GM18502 (cell line): ENCODE results near the gene LDLRAP1.
"Not testable (repeated sequence)": the region's sequence is repeated elsewhere in the genome, so short reads cannot be mapped to it uniquely, and the experiment has no call there.

Experiments
- ATAC-seq: cut with Tn5 transposase; IDR thresholded peaks from one replicate; pipeline ENCODE4 v1.9.1; 2021; ENCODE audit warnings: mild to moderate bottlenecking; ENCODE audit not compliant: unreplicated experiment, poor library complexity

The LDLRAP1 gene, protein sequence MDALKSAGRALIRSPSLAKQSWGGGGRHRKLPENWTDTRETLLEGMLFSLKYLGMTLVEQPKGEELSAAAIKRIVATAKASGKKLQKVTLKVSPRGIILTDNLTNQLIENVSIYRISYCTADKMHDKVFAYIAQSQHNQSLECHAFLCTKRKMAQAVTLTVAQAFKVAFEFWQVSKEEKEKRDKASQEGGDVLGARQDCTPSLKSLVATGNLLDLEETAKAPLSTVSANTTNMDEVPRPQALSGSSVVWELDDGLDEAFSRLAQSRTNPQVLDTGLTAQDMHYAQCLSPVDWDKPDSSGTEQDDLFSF

DNA sequence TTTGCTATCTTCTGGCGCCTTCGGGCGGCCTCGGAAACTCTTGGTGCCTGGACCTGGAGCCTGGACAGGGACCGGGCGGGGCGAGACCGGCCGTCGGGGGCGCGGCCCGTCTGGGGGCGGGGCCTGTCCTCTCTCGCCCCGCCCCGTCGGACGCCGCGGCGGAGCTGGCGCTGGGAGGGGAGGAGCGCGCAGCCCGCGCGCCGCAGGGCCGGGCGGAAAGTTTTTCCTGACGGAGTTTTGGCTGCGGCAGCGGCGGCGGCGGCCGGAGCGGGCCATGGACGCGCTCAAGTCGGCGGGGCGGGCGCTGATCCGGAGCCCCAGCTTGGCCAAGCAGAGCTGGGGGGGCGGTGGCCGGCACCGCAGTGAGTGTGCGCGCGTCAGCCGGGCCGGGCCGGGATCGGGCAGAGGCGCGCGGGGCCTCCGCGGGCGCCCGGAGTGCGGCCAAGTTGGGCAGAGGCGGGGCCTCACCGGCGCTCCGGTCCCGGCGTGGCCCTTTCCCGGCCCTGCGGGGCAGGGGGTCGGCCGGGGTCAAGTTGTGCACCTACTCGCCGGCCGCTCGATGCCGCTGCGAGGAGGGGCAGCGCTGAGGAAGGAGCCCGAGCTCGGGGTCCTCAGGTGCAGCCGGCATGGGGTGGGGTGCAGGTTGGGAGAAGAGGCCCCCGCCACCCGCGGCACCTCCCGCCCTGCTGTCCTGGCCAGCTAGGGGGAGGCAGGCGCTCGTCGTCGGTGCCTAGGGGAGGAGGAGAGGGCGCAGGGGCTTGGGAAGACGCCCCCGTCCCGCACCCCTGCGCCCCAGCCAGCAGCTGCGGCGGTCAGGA lies at the start of gene LDLRAP1:
Gene LDLRAP1, plus strand, starts transcription at position 182 of the 818 bp plus-strand sequence. Its CDS starts 93 bp downstream, at position 275.
- ATAC-seq, result peak; percentile 89

DNA sequence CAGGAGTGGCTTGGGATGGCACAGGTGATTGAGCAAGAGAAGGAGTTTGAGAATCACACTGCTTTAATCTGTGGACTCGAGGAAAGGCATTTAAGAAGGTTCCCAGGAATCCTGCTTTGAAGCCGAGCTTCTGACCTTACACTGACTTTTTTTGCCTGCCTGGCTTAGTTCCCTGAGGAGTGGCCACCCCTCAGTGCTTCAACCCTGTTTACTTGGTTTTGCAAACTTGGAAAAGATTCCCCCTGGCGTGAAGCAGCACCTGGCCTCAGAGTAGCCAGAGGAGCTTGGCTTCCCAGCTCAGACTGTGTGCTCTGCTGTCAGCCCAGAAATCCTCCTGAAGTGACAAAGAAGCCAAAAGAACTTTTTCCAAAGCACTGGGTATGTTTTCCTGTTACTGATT lies 48.5 kb upstream of the LDLRAP1 start:
- ATAC-seq, result no peak

GRCh38 chr1:25500694-25501093 lies 42.7 kb upstream of the LDLRAP1 start:
- ATAC-seq, result no peak

DNA sequence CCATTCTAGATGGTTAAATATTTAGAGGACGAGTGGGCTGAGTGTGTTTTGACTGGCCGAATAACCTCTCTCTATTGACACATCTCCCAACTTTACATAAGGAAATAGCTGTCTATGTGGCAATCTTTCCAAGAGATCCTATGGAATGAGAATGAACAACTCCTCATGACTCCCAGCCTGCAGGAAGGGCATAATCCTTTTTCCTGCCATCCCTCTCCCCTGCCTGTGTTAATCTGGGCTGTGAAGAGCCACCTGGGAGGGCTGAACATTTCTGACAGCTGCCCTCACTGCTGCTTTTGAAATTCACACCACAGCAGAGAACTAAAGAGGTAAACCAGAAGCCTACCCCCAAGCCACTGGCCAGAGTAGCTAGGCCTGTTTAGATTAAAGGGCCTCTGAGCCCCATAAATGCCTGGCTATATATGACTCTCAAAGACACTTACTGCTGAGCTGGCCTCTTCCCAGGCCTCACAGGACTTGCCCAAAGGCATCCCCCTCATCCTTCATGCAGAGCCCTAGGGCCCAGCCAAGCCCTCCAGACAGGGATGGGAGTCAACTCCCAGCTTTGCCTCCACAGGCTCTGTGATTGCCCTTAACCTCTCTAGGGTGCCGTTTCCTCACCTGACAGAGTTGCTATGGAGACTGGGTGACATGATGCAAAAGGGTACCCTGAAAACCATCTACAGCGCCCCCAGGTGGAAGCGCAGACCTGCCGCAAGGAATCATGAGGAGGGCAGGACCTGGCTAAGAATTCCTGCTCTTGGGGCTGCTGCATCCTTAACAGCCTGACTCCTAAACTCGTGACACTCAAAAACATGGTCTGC lies 42.0 kb upstream of the LDLRAP1 start:
- ATAC-seq, result no peak

DNA sequence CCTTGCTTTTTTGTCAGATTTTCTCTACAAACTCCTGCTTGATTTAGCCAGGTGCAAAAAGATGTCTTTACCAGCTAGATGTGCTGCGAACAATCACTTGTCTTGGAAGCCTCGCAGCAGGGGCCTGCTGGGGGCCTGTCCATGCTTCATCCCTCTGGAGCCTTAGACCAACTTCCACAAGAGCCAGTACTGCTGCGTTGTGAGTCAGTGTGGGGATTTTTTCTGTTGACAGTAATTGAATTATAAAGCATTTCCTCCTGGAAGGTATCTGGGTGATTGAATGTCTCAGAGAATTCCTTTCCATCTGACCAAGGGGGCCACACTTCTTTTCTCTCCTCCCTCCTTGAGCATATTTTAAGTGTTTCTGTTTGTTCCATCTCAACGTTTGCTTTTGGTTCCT lies 40.4 kb upstream of the LDLRAP1 start:
- no peak for ATAC-seq

DNA sequence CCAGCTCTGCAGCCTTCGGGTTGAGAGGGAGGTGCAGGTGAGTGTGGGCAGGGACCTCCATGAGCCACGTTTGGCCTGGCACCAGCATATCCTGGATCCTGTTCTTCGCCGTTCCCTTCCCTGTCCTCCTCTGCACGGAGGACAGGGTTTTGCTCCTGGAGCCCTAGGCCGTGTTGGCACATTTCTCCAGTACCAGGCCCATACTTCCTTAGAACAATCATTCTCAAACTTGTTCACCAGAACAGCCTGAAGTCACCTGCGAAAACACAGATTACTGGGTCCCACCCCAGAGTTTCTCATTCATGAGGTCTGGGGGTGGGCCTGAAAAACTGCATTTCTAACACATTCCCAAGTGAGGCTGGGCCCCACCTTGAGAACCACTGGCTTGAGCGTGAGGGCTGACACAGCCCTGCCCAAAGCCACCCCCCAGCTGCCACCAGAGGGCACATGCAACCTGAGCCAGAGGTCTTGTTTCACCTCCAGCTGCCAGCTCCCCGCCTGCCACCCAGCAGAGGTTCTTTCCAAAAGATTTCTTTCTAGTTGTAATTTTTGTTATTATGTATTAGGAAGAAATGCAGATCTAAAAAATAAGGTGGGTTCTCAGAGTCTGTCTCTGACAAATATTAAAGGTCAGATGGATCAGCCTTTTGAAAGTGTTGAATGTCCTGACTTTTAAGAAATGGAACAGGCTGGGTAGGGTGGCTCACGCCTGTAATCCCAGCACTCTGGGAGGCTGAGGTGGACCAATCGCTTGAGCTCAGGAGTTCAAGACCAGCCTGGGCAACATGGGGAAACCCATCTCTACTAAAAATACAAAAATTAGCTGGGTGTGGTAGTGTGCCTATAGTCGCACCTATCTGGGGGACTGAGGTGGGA lies 39.6 kb upstream of the LDLRAP1 start:
- no peak for ATAC-seq

DNA sequence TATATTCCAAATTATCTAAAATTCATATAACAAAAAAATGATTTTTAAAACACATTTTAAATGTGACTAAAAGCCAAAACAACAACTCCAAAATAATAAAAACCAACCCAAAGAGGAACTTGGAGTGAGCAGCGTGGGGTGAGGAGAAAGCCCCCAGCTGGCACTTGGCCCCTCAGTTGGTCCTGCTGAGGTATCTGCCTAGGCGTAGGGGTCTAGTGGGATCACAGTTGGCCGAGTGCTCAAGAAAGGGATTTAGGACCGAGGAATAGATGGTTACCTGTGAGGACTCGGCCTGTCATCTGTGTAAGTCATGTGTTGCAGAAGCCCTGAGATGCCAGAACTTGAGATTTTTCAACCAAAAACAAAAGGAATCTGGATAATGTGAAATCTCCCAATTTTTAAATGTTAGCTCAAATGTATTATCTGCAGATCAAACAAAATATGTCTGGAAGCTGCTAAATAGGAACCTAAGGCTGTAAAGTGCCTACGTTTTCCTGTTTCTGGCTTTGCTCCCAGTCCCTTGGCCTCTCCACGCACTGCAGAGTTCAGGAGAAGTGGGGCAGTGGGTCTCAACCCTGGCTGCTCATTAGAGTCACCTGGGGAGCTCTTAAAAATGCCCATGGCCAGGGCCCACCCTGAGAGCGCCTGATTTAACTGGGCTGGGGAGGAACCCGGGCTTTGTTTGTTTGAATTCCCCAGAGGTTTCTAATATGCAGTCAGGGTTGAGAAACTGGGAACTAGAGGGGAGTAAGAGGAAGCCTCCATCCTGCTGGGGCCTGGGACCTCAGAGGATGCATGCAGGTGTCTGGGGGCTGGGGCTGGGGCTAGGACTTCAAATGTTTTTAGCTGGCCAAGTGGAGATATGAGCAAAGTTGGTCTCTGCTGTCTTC lies 38.5 kb upstream of the LDLRAP1 start:
- no peak for ATAC-seq

GRCh38 chr1:25505656-25506385 lies 37.6 kb upstream of the LDLRAP1 start:
- ATAC-seq, result no peak

DNA sequence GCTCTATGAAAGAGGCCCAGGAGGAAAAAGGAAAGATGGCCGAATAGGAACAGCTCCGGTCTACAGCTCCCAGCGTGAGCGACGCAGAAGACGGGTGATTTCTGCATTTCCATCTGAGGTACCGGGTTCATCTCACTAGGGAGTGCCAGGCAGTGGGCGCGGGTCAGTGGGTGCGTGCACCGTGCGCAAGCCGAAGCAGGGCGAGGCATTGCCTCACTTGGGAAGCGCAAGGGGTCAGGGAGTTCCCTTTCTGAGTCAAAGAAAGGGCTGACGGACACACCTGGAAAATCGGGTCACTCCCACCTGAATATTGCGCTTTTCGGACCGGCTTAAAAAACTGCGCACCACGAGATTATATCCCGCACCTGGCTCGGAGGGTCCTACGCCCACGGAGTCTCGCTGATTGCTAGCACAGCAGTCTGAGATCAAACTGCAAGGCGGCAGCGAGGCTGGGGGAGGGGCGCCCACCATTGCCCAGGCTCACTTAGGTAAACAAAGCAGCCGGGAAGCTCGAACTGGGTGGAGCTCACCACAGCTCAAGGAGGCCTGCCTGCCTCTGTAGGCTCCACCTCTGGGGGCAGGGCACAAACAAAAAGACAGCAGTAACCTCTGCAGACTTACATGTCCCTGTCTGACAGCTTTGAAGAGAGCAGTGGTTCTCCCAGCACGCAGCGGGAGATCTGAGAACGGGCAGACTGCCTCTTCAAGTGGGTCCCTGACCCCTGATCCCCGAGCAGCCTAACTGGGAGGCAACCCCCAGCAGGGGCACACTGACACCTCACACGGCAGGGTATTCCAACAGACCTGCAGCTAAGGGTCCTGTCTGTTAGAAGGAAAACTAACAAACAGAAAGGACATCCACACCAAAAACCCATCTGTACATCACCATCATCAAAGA lies 36.6 kb upstream of the LDLRAP1 start:
- not testable (repeated sequence) for ATAC-seq

GRCh38 chr1:25513666-25514065 lies 29.7 kb upstream of the LDLRAP1 start:
- ATAC-seq, result no peak

- no peak for ATAC-seq
These were observed 28.4 kb upstream of the LDLRAP1 start for GRCh38 chr1:25515033-25515432.

DNA sequence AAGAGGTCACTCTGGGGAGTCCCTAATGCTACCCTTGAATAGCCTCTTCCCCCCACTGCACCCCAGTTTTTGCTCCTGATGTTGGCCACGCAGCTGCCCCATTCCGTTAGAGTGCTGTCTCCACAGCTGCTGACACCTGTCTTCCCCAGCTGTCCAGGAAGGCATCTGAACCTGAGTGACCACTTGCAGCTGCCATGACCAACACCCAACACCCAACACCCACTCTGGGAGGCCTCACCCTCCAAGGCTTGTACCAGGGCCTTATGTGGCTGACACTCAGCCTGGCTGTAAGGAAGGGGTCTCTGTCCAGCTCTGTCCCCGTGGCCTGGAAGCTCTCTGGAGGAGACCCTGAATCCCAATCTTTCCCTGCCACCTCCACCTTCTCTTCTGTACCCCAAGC lies 26.7 kb upstream of the LDLRAP1 start:
- no peak for ATAC-seq

GRCh38 chr1:25517476-25518394 lies 25.7 kb upstream of the LDLRAP1 start:
- ATAC-seq, result no peak

GRCh38 chr1:25519624-25520023 lies 23.8 kb upstream of the LDLRAP1 start:
- ATAC-seq, result no peak

DNA sequence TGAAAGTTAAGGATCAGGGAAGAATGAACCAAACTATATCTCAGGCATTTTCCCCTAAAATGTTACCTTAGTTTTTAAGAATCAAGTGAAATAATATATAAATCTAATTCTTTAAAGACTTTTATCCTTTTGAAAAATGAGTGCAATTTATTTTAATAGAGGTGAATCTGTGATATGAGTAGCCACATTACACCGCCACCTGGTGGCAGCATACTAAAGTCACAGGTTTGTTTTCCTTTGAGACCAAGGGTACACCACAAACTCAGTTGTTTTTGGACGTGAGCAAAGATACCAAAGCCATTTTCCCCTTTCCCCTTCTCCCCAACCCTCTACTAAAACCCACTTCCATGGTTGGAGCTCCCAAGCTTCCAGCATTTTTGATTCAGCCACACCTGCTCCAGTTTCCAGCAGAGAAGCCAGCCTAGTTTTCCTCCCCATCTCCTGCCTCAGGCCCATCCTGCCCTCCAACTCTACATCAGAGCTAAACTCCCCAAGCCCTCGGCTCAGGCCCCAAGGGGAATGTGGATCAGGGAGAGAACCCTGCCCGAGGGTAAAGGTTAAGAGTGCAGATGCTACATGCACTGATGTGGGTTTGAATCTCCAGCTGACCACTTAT lies 22.9 kb upstream of the LDLRAP1 start:
- no peak for ATAC-seq
